ENCODE measurements around the gene ADAMTSL4. TPM values are rescaled to one million over a fixed set of nuclear protein-coding genes. Genes with fewer than 3 reads are reported as not detected.

Gene ADAMTSL4
- total RNA-seq, 1 donor from 2014 or later: 2.3 TPM

DNA sequence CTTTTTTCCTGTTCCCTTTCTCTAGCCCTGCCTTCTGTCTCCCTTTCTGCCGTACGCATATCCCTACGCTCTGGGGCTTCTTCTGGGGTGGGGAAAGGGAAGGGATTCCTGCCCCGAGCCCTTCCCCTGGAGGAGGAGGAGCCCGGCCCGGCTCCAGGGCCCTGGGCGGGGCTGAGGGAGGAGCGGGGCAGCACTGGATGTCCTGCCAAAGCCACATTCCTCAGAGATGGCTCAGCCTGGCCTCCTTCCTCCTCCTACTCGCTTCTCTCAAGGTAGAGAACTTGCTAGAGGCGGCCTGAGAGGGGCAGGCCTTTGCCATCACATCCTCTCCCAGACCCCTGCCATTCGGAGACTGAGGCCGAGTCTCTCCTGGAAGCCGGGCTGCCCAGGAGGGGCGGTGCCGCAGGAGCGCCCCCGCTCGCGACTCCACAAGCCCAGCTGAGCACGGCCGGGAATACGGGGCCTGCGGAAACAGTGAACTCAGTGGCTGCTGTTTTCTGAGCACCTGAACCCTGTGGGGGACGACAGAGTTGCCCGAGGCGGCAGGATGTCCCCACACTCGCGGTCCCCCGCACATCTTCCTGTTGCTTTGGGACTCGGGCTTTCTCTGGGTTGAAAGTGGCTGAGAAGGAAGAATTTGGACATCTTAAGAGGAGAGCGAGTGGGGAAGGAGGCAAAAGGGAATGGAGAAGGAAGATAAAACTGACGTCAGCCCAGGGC lies 12.2 kb downstream of the ADAMTSL4 start:
- no peaks in the 10 kb centered on the region for H3K9me3 Mint-ChIP-seq (ENCODE audit: unreplicated experiment)
- peak; percentile 4 for TF ChIP-seq CTCF (IDR thresholded peaks at IDR 0.05)
- peak; percentile 98 for DNase-seq (ENCODE audit: extremely low spot score, unreplicated experiment)
- H3K36me3 Mint-ChIP-seq (ENCODE audit: unreplicated experiment): no peaks in the 10 kb centered on the region
- no peaks in the 10 kb centered on the region for H3K27me3 Mint-ChIP-seq (ENCODE audit: unreplicated experiment)
- H3K4me1 Mint-ChIP-seq (ENCODE audit: unreplicated experiment): peaks cover 62% of the 10 kb centered on the region
- H3K27ac Mint-ChIP-seq (ENCODE audit: unreplicated experiment): peak overlapping the region; percentile 100
- peak overlapping the region; percentile 91 for H3K4me3 Mint-ChIP-seq (ENCODE audit: unreplicated experiment)

- Mint-ChIP-seq H3K4me1 (ENCODE audit: unreplicated experiment) (peaks cover 67% of the 10 kb centered on the region), H3K36me3 (ENCODE audit: unreplicated experiment) (no peaks in the 10 kb centered on the region), H3K27me3 (ENCODE audit: unreplicated experiment) (no peaks in the 10 kb centered on the region), H3K27ac (ENCODE audit: unreplicated experiment) (peak overlapping the region; percentile 100), H3K9me3 (ENCODE audit: unreplicated experiment) (no peaks in the 10 kb centered on the region), H3K4me3 (ENCODE audit: unreplicated experiment) (peak overlapping the region; percentile 91)
- TF ChIP-seq CTCF (IDR thresholded peaks at IDR 0.05): no peak
- peak; percentile 96 for DNase-seq (ENCODE audit: extremely low spot score, unreplicated experiment)
Observed at GRCh38 chr1:150561974-150562445, 12.8 kb downstream of the ADAMTSL4 start.

GRCh38 chr1:150562446-150563339 lies 13.5 kb downstream of the ADAMTSL4 start:
- Mint-ChIP-seq H3K27me3 (ENCODE audit: unreplicated experiment) (no peaks in the 10 kb centered on the region), H3K36me3 (ENCODE audit: unreplicated experiment) (no peaks in the 10 kb centered on the region), H3K4me1 (ENCODE audit: unreplicated experiment) (peaks cover 74% of the 10 kb centered on the region), H3K4me3 (ENCODE audit: unreplicated experiment) (peak overlapping the region; percentile 91), H3K27ac (ENCODE audit: unreplicated experiment) (peak overlapping the region; percentile 100), H3K9me3 (ENCODE audit: unreplicated experiment) (no peaks in the 10 kb centered on the region)
- DNase-seq (ENCODE audit: extremely low spot score, unreplicated experiment): no peak
- TF ChIP-seq CTCF (IDR thresholded peaks at IDR 0.05): no peak

DNA sequence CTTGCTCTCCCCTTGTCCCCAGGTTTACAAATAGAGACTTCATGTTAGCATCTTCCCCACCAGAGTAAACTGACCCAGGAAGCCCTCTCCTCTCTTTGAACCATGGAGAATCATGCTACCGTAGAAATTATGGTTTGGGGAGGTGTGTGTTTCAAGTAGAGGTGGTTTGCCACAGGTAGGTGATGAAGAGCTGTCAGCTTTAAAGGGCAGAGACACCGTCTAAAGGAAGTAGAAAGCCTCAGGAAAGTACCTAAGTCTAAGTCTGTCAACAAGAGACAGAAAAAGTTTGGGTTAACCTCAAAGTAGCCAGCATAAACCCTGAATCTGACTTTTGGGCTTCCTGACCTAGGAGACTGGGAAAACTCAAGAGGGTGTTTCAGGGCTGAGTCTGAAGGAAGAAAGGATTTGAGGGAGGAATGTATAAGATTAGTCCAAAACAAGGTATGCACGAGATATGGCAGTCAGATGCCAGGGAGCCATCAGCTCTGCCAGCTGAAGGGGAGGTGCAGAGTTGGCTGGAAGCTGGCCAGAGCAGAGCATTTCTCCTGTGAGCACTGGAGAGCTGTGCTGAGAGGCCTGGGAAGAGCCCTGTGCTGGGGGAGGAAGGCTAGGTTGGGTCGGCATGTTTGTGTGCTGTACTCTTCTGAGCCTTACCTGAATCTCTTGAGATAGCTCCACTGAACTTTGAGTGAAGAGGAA lies 14.3 kb downstream of the ADAMTSL4 start:
- Mint-ChIP-seq H3K9me3 (ENCODE audit: unreplicated experiment) (no peaks in the 10 kb centered on the region), H3K27ac (ENCODE audit: unreplicated experiment) (peak overlapping the region; percentile 100), H3K27me3 (ENCODE audit: unreplicated experiment) (no peaks in the 10 kb centered on the region), H3K36me3 (ENCODE audit: unreplicated experiment) (no peaks in the 10 kb centered on the region), H3K4me1 (ENCODE audit: unreplicated experiment) (peaks cover 82% of the 10 kb centered on the region), H3K4me3 (ENCODE audit: unreplicated experiment) (peak overlapping the region; percentile 91)
- no peak for TF ChIP-seq CTCF (IDR thresholded peaks at IDR 0.05)
- DNase-seq (ENCODE audit: extremely low spot score, unreplicated experiment): no peak

Data from osteocyte (in vitro differentiated cells).